ENCODE measurements around the gene PTPRZ1.
A peak's percentile ranks its signal among the peaks of the same experiment; 100 is the strongest.

The PTPRZ1 gene

GRCh38 chr7:121872831-121873288, at the start of gene PTPRZ1:
Gene PTPRZ1, plus strand, starts transcription at chr7:121873161. Its CDS starts 339 bp downstream, at chr7:121873500.
- DNase-seq (ENCODE audit: low read depth) = no peak

- DNase-seq (ENCODE audit: low read depth) = no peak
These were observed 48.7 kb upstream of the PTPRZ1 start for GRCh38 chr7:121824276-121824675.

GRCh38 chr7:121831351-121831750, 41.6 kb upstream of the PTPRZ1 start:
- peak; percentile 6 for DNase-seq (ENCODE audit: low read depth)

GRCh38 chr7:121831801-121832200, 41.2 kb upstream of the PTPRZ1 start:
- DNase-seq (ENCODE audit: low read depth) = no peak

GRCh38 chr7:121832347-121832746, 40.6 kb upstream of the PTPRZ1 start:
- DNase-seq (ENCODE audit: low read depth) = no peak

- DNase-seq (ENCODE audit: low read depth) = no peak
These were observed 39.0 kb upstream of the PTPRZ1 start for GRCh38 chr7:121833991-121834390.

- no peak for DNase-seq (ENCODE audit: low read depth)
These were observed 35.5 kb upstream of the PTPRZ1 start for GRCh38 chr7:121837462-121837861.

GRCh38 chr7:121847041-121847440, 25.9 kb upstream of the PTPRZ1 start:
- no peak for DNase-seq (ENCODE audit: low read depth)

- DNase-seq (ENCODE audit: low read depth) = no peak
These were observed 19.7 kb upstream of the PTPRZ1 start for GRCh38 chr7:121853307-121853706.

GRCh38 chr7:121860953-121861352, 12.0 kb upstream of the PTPRZ1 start:
- DNase-seq (ENCODE audit: low read depth) = no peak

GRCh38 chr7:121862591-121862990, 10.4 kb upstream of the PTPRZ1 start:
- DNase-seq (ENCODE audit: low read depth) = no peak

GRCh38 chr7:121871188-121871587, 1.8 kb upstream of the PTPRZ1 start:
- no peak for DNase-seq (ENCODE audit: low read depth)

- DNase-seq (ENCODE audit: low read depth) = no peak
These were observed 581 bp downstream of the PTPRZ1 start for GRCh38 chr7:121873289-121874194.

- DNase-seq (ENCODE audit: low read depth) = no peak
These were observed 1.3 kb downstream of the PTPRZ1 start for GRCh38 chr7:121874298-121874697.

GRCh38 chr7:121875203-121875602, 2.2 kb downstream of the PTPRZ1 start:
- no peak for DNase-seq (ENCODE audit: low read depth)

GRCh38 chr7:121876656-121877500, 3.9 kb downstream of the PTPRZ1 start:
- no peak for DNase-seq (ENCODE audit: low read depth)

- no peak for DNase-seq (ENCODE audit: low read depth)
These were observed 6.0 kb downstream of the PTPRZ1 start for GRCh38 chr7:121878918-121879464.

- no peak for DNase-seq (ENCODE audit: low read depth)
These were observed 6.6 kb downstream of the PTPRZ1 start for GRCh38 chr7:121879544-121879943.

GRCh38 chr7:121882731-121883130, 9.8 kb downstream of the PTPRZ1 start:
- DNase-seq (ENCODE audit: low read depth) = no peak

- DNase-seq (ENCODE audit: low read depth) = no peak
These were observed 12.4 kb downstream of the PTPRZ1 start for GRCh38 chr7:121885166-121885920.

- DNase-seq (ENCODE audit: low read depth) = no peak
These were observed 14.7 kb downstream of the PTPRZ1 start for GRCh38 chr7:121887634-121888033.

- DNase-seq (ENCODE audit: low read depth) = no peak
These were observed 17.9 kb downstream of the PTPRZ1 start for GRCh38 chr7:121890833-121891232.

Data from stromal cell of bone marrow (primary cell).